K562 (cell line): ENCODE measurements around the gene ALDH9A1. TPM values are rescaled to one million over a fixed set of nuclear protein-coding genes. Genes with fewer than 3 reads are reported as not detected.
A peak's percentile ranks its signal among the peaks of the same experiment; 100 is the strongest.

Source experiments
- CCNT2 ChIP-seq: IDR thresholded peaks from 2 replicates; pipeline ENCODE4 v1.6.1; 2011; ENCODE audit warnings: borderline replicate concordance, low read depth, mild to moderate bottlenecking, moderate library complexity, mixed read lengths, low read length; ENCODE audit not compliant: insufficient read length; ENCODE audit errors: extremely low read depth
- DLX4 ChIP-seq: fragments of 250-450 bp; sonication (Bioruptor Pico); IDR thresholded peaks from 2 replicates; pipeline ENCODE4 v1.6.1; 2021; ENCODE audit warnings: mild to moderate bottlenecking
- E4F1 ChIP-seq: fragments of 250-450 bp; sonication (Bioruptor Pico); IDR thresholded peaks from 2 replicates; pipeline ENCODE4 v1.5.0; 2021; ENCODE audit warnings: mild to moderate bottlenecking, borderline replicate concordance
- GTF2B ChIP-seq: IDR thresholded peaks from 2 replicates; pipeline ENCODE4 v1.6.1; 2011; ENCODE audit not compliant: insufficient read length; ENCODE audit errors: extremely low read depth
- ID3 ChIP-seq, 2 experiments: fragments of 250-450 bp in 1 of 2; fragments of 450-650 bp in 1 of 2; sonication (Bioruptor Pico) in 1 of 2; IDR thresholded peaks; 2 replicates each; pipeline versions ENCODE4 v1.6.1 to v1.8.0; 2016 to 2021; ENCODE audit warnings: mild to moderate bottlenecking in 2 of 2, moderate library complexity in 2 of 2, missing compliant biosample characterization in 1 of 2, missing genetic modification characterization in 1 of 2
- MEF2D ChIP-seq: conservative IDR thresholded peaks from 2 replicates; pipeline ENCODE4 v1.6.1; 2016; ENCODE audit warnings: low read depth, missing genetic modification characterization, missing compliant biosample characterization
- NFE2L1 ChIP-seq: fragments of 450-650 bp; IDR thresholded peaks from 2 replicates; pipeline ENCODE4 v1.6.1; 2016; ENCODE audit warnings: missing genetic modification characterization, low read depth, mild to moderate bottlenecking, missing compliant biosample characterization, moderate library complexity, borderline replicate concordance
- NR0B1 ChIP-seq: fragments of 450-650 bp; IDR thresholded peaks from one replicate; pipeline ENCODE4 v1.6.1; 2018; ENCODE audit warnings: mild to moderate bottlenecking, moderate library complexity; ENCODE audit not compliant: partially characterized antibody
- SFPQ ChIP-seq: fragments of 200-400 bp; formaldehyde crosslinking; IDR thresholded peaks from 2 replicates; pipeline ENCODE4 v1.6.1; 2017; ENCODE audit warnings: mild to moderate bottlenecking, low read depth, low read length, moderate library complexity
- U2AF1 ChIP-seq: fragments of 200-400 bp; formaldehyde crosslinking; optimal IDR thresholded peaks from 2 replicates; pipeline ENCODE3; 2017; ENCODE audit warnings: mild to moderate bottlenecking, low read depth, low read length, moderate library complexity
- ZFP91 ChIP-seq: sonication (generic); formaldehyde crosslinking; IDR thresholded peaks from 2 replicates; pipeline ENCODE4 v1.8.0; 2022; ENCODE audit warnings: mild to moderate bottlenecking, missing genetic modification reagents
- ZNF639 ChIP-seq, 2 experiments: fragments of 200-800 bp in 1 of 2; sonication (Bioruptor generic) in 1 of 2; sonication (generic) in 1 of 2; formaldehyde crosslinking in 1 of 2; IDR thresholded peaks in 1 of 2; conservative IDR thresholded peaks in 1 of 2; 2 replicates each; pipeline versions ENCODE4 v1.5.0 to v1.6.1; 2016 to 2020; ENCODE audit warnings: missing compliant biosample characterization in 1 of 2, missing genetic modification characterization in 1 of 2, missing genetic modification reagents in 1 of 2
- polyA plus RNA-seq, 8 experiments: library from polyadenylated mRNA; depleted of rRNA in 4 of 8; stranded (reverse) in 5 of 8; unstranded in 3 of 8; fragments of >200 nt; fragmentation: Nextera tagmentation in 2 of 8; fragmentation: Illumina TruSeq in 1 of 8; extraction: Ambion mirVana in 2 of 8; extraction: Trizol in 1 of 8; gene quantifications; 2 replicates each; pipeline versions ENCODE4 v1.2.1 to v1.2.3, GENCODE V29; 2011 to 2014; ENCODE audit warnings: inconsistent platforms in 1 of 8, missing spikeins in 1 of 8
- total RNA-seq, 7 experiments: library from RNA; depleted of rRNA in 6 of 7; stranded (reverse); fragments of >200 nt in 6 of 7; fragmentation: Illumina TruSeq in 2 of 7; extraction: Trizol in 2 of 7; gene quantifications; 2 replicates each; pipeline versions ENCODE4 v1.2.1 to v1.2.3, GENCODE V29; 2011 to 2021; ENCODE audit warnings: low replicate concordance in 1 of 7

Gene ALDH9A1
- total and polyA plus RNA-seq, 9 of the 15 experiments (the other 6 are each of a cell fraction or from before 2014, with no cell fraction given) = 26.5 to 54.3 (median 39.2) TPM

- no peak for TF ChIP-seq ID3 (CRISPR knock-in tag; IDR thresholded peaks at IDR 0.05)
- TF ChIP-seq ID3 (tag; IDR thresholded peaks at IDR 0.05) = 0 out of 2 replicates have a peak, but pooled peaks have one; percentile 56
- no peak for TF ChIP-seq ZFP91
- no peak for TF ChIP-seq E4F1 (CRISPR knock-in tag)
- TF ChIP-seq SFPQ = no peak
- TF ChIP-seq CCNT2 = no peak
- TF ChIP-seq DLX4 (CRISPR knock-in tag) = no peak
- TF ChIP-seq NR0B1 = no peak
- no peak for TF ChIP-seq ZNF639 (CRISPR knock-in tag; conservative IDR thresholded peaks at IDR 0.05 in 1 of 2, IDR thresholded peaks at IDR 0.05 in 1 of 2)
- TF ChIP-seq U2AF1 = no peak
- no peak for TF ChIP-seq GTF2B
- TF ChIP-seq MEF2D (tag) = 0 out of 2 replicates have a peak, but pooled peaks have one; percentile 28
- TF ChIP-seq NFE2L1 (tag) = no peak
Measured at GRCh38 chr1:165631342-165632151, 66.8 kb downstream of the ALDH9A1 start (continued).
